SKM-1 (cell line): Measurements from ENCODE around the gene REN.

Experiments
- DNase-seq: peaks from one replicate; lab custom pipeline; 2025; ENCODE audit not compliant: unreplicated experiment; lab: John Stamatoyannopoulos, UW

The REN gene

DNA sequence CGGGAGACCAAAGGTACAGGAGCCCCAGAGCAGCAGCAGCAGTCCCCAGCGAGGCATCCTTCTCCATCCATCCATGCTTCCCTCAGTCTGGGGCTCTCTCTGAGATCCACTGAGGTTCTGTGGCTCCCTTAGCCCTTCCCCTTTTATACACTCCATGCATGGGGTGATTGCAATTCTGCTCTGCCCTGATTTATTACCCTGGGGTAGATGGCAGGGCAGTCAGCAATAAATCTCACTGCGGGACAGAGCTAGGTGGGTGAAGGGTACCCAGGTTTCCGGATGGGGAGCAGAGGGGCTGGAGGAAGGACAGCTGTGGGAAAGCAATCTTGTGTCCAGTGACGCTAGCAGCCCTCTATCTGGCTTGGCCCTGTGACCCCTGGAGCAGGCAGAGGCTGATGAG lies at the start of gene REN:
Gene REN, minus strand, starts transcription at position 119 of the 400 bp plus-strand sequence. Its CDS starts 44 bp downstream, at position 75.
- no peak for DNase-seq

DNA sequence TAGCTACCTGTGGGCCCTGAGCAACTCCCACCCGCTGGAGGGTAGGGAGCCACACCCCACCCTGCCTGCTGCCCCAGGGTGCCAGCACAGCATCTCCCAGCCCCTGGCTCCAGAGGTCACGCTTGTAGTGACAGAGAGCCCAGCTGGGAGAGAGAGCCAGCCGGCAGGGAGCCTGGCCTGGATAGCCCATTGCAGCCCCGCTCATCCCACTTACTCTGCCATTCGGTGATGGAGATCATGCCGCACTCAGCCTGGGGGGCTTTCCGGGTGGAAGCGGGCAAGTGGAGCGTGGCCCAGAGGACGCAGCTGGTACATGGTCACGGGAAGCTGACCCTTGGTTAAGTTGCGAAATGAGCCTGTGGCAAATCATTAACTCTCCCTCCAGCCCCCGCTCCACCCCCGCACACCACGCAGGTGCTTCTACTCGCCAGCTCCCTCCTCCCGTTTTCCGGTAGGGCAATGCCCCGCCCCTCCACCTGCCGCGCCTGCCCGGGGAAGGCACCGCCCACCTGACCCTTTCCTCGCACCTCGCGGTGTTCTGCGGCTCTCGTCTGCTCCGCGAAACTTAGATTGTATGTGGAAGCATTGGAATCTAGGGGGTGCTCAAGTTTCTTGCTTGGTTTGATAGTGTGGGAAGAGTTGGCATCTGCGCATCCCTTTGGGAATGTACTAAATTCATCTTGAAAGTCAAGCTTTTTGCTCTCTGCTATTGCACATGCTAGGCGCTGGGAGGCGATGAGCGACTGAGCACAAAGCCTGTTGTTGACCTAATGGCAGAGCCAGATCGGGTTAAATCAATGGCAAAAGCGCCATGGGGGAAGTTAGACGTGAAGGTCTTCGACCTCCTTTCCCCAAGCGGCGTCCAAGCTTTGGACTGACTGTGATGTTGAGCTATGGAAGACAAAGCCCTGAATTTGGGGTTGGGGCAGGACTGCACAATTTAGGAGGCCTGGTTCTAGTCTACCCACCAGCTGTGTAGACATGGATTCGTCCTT lies 47.8 kb upstream of the REN start, which contains the start of gene GOLT1A:
Gene GOLT1A, minus strand, starts transcription at position 321 of the 995 bp plus-strand sequence. Its CDS starts 82 bp downstream, at position 239.
- peak; percentile 62 for DNase-seq

DNA sequence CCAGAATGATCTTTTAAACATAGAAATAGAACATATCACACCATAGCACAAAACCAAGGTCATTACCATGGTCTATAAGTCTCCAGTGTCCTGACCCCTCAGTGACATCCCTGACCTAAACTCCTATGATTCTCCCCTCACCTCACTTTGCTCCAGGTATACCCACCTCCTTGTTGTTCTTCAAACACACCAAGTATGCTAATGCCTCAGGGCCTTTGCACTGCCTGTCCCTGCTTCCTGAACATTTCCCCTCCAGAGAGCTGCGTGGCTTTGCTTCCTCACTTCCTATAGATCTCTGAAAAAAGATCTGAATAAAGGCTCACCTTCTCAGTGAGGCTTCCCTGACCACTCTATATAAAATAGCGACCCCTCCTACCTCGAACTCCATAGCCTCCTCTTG lies 46.6 kb upstream of the REN start:
- DNase-seq: no peak

DNA sequence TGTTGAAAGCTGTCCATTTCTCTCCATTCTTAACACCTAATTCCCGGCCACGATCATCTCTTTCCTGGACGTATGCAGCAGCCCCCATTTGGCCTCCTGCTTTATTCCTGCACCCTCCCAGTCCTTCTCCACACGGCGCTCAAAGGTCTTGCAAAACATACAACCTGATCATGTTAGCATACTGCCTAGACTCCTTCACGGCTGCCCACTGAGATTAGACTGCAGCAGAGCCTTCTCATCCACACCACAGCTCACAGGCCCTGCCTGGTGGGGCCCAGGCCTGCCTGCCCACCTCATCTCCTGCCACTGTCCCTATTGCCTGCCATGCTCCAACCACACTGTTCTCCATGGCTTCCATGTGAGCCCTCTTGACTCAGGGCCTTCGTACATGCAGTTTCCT lies 44.9 kb upstream of the REN start:
- no peak for DNase-seq

DNA sequence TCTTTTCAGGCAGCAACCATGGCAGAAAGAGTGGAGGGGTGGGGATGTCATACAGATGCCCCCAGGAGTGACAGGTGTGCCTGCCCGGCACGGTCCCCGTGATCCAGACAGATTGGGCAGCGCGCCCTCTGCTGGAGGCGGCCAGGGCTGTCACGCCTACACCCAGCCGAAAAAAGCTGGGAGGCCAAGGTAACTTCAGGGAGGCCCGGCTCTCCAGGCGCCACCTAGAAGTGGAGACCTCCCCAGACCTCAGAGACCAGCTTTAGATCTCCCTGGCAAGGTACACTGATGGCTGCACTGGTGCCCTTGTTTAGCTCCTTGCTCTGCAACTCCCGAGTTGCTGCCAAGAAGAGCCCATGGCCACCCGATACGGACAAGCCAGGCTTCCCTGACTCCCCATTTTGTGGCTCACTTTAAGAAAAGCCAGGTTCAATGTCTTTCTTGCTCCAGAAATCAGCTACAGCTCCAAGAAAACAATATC lies 41.0 kb upstream of the REN start:
- peak; percentile 31 for DNase-seq

DNA sequence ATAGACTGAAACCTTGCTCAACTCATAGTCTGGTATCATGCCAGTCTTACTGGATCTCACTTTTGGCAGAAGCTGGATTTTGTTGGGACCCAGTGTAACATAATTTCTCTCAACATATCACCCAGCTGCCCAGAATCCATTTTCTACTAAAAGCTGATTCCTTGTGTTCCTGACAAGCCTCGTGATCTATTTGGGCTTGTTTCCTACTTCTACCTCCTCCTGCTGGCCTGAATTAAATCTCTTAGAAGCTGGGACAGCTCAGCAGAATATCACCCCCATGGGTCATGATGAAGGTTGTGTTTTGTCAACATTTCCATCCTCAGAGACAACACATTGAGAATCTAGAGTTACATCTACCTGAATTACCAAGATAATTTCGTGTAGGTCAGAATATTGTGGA lies 40.0 kb upstream of the REN start:
- DNase-seq: no peak

DNA sequence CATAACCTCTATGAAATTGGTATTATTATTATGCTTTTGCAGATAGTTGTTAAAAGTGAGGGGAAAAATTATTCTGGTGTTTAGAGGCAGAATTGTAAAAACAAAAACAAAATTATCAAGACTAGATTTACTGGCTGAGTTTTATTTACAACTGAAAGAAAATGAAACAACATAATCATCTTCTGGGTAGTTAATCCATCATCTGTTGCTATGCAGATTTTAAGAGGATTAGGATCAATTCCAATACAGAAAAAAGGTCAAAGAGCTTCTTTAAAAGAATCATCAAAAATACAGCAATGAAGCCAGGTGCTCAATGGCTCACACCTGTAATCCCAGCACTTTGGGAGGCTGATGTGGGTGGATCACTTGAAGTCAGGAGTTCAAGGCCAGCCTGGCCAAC lies 39.3 kb upstream of the REN start:
- no peak for DNase-seq

DNA sequence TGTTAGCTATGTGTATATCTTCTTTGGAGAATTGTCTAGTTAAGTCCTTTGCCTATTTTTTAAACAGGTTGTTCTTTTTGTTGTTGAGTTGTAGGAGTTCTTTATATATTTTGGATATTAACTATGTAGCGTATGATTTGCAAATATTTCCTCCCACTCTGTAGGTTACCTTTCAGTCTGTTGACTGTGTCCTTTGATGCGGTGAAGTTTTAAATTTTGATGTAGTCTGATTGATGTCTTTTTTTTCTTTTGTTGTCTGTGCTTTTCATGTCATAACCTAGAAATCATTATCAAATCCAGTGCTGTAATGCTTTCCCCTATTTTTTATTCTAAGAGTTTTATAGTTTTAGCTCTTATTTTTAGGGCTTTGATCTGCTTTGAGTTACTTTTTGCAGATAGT lies 38.8 kb upstream of the REN start:
- no peak for DNase-seq

DNA sequence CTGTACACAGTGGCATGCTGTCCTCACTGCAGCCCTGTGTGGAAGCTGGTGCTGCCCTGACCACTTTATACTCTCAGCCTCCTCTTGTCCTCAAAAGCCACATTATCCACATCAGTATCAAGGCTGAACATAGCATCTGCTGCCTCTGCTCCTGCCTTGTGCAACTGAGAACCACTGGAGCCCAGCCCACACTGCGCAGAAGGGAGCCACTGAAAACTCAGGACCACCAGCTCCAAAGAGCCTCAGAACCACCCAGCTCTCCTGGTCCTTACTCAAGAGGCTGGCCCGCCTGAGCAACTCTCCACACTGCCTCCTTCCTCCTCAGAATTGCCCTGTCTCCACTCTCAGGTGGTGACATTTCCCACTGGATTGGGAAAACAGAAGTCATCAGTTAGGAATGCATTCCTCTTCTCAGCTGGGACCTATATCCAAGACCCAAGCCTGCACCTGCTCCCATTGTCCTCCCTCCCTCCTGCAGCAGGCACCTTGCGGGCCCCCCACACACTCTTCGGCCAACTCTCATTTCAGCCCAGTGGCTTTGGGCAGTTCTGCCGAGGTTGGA lies 37.1 kb upstream of the REN start:
- no peak for DNase-seq

DNA sequence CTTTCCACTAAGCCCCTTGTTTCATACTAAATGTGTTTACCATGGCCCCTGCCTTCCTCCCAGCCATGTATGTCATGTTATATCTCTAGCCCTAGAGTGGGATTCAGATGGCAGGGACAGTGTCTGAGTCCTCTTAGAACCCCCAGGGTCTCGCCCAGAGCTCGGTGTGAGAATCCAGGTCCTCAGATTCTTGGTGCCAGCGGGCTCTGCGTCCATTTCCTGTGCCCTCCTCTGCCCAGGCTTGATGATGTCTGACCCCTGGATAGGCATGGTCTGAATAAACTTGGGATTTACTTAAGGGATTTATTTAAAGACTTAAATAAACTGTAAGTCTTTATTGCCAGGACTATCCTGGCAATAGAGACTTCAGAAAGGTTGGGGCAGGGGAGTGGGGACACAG lies 36.3 kb upstream of the REN start:
- DNase-seq: no peak

DNA sequence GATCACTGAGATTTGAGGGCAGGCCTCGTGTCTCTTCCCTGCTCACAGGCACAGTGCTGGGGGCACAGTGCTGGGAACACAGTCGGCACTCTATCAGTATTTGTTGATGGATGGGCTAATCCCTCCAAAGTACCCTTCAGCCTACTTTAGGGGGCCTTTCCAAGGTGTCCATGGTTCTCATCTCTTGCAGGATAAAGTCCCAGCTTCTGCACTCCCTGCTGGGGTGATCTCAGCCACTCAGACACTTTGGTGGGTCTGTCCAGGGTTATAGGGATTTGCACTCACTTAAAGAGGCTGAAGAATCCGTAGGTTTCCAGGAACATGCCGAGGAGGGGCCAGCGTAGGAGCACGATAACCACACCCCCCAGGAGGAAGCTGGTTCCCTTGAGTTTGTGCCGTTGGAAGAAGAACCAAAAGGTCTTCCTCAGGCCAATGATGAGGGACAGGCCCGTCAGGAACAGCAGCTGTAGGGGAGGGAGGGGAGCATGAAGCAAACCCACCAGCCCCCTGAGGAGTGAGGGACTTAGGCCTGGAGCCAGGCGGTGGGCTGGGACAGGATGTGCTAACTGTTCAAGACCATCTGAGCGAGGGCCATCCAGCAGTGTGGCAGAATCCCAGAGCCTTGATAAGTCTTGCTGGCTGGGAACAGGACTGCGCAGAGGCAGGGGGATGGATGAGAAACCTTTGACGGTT lies 35.4 kb upstream of the REN start:
- DNase-seq: no peak

DNA sequence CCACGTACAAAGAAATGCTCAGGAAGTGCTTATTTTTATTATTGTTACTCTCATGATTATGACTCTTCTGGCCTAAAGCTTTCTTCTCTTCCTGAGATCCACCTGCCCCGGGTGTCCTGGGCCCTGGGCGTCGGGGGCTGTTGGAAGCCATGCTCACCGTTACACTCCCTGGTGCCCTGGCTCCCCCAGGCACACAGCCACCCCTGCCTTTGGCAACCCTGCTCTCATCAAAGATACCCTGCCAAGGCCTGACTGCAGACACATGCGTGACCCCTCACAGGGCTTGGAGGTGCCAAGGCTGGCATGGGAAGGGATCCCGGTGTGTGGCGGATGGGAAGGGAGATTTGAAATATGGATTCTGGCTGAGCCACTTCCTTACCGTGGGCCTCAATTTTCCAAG lies 33.4 kb upstream of the REN start:
- no peak for DNase-seq

DNA sequence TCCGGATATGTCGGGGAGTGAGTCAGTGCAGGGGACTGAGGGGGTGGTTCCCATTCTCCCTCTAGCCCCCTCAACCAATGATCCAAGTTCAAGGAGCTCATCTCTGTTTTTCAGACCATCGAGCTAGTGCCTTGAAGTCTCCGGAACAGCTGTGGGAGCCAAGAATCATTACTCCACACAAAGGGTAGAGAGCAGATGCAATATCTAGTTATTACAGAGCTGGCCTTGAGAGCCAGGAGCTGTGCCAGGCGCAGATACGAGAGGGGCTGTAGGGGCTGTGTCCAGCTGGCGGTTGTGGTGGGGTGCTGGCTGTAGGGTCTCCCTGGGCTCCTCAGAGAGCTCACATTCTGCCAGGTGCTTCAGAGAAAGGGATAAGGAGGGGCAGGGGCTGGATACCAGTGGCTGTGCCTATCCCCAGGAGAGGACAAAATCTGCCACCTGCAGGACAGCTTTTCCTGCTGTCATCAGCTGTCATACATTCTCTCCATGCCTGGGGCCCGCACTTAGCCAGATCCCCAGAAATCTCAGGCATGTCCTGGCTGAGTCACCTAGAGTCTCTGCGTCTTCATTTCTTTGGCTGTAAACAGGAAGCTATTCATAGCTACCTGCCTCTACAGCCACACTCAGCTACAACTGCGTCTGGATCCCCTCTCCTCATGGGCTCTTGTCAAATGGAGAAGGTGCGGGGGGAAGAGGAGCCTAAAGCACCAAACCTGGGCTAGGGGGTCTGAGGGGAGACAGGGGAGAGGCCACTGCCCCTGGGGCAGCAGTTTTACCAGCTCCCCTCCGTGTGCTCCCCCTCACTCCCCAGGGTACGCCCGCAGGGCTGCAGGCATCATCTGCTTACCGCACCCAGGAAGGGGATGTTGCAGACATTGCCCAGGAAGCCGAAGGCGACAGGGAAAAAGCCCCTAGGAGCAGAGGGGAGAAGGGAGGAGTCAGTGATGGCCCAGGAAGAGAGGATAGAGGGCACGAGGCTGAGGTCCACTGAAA lies 32.5 kb upstream of the REN start:
- DNase-seq: no peak

DNA sequence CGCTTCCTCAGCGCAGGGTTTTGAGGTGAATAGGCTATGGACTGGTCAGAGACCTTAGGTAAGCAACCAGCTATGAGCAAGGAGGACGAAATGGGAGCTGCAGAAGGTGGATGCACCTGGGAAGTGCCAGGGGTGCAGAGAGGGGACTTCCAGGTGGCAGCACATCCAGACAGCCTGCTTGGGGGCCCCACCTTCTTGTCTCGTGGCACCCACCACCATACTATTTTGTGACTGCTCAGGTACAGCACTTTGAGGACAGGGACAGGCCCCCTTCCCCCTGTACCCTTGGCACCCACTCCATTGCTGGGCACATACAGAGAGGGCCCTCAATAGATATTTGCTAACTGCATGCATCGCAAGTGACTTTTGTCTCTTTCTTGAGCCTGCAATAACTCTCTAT lies 30.9 kb upstream of the REN start:
- no peak for DNase-seq

DNA sequence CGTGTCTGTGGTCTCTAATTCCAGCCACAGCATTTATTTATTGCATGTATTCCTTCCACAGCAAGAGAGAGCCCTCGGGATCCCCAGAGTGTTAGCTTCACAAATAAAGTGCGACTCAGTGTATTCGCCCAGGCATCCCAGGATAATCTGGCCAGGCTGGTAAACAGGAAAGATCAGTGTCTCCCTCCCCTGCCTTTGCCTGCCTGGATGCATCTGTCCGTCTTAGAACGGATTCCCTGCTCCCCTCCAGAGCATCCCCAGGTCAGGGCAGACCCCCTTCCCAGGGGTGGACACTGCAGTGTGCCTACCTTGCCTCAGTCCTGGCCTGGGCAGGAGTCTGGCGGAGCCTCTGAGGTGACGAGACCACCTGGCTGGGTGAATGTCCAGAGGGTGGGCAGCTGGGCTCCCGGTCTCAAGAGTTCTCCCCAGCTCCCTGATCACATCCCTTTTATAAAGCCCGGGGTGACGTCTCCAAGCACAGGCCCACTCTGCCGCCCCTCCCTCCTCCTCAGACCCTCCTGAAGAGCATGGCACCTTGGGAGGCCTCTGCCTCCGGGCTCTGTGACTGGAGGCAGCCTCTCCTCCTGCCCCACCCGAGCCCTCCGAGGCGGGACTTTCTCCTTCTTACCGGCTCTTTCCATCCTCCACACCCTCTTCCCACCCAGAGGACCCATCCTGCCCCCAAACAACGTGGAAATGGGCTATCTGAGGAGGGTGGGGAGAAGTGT lies 30.1 kb upstream of the REN start, which contains the start of gene KISS1:
Gene KISS1, minus strand, starts transcription at position 424 of the 728 bp plus-strand sequence. CDS start 3,615 bp downstream, outside the sequence.
- no peak for DNase-seq

DNA sequence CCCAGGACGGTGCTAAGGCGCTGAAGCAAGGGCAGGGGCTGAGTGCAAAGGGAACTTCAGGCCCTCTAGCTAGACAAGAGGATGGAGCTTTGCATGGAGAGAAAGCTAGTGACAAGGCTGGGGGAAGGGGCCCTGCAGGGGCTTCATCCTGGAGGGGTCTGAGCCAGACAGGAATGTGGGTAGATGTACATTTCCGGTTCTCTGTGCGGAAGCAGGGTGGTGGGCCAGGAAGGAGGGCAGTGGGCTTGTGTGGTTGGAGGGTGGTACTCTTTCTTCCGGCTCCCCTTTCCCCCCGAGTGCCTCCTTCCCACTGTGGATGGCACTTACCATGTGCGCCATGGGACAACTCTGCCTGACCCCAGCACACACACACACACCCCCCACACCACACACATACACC lies 28.6 kb upstream of the REN start:
- no peak for DNase-seq

DNA sequence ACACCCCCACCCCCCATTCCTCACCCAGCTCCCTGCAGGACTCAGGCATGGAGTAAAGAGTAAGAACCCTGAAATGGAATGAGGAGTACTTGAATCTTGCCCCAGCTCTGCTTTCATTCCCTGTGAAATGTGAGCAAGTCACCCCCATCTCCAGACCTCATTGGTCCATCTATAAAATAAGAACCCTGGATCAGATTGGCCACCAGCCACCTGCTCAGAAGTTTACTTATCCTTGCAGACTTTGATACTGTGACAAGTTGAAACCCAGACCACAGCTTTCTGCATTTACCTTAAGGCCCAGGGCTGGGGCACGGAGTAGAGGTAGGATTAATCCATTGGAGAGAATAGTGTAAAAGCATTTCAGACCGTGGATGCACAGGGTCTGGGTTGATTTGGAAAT lies 27.9 kb upstream of the REN start:
- DNase-seq: no peak

DNA sequence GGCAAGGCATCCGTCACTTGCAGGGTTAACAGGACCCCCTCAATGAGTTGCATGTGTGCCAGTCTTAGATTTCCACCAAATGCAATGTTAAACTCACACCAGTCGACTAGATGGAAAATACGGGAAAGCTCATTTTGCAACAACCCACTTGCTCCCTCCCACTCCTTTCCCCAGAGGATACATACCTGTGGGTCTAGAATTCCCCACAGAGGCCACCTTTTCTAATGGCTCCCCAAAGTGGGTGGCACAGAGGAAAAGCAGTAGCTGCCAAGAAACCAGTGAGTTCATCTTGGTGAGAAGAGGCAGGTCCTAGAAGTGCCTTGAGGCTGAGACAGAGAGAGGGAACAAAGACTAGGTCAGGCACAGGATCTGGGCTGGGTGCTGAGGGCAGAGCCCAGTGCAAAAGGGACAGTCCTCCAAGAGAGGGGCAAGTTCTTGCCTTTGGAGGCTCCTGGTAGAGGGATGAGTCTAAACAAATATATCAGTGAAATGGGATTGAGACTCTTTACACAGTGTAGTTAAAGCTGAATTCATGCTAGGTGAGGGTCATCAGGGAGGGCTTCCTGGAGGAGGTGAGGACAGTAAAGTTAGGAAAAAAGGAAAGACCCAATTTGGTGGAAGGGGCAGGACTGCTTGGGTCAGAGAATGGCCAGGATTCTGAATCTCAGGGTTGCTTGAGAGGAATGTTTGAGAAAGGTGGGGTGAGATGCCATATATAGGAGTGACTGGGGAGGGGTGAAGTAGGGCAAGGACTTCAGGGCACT lies 26.6 kb upstream of the REN start:
- no peak for DNase-seq

DNA sequence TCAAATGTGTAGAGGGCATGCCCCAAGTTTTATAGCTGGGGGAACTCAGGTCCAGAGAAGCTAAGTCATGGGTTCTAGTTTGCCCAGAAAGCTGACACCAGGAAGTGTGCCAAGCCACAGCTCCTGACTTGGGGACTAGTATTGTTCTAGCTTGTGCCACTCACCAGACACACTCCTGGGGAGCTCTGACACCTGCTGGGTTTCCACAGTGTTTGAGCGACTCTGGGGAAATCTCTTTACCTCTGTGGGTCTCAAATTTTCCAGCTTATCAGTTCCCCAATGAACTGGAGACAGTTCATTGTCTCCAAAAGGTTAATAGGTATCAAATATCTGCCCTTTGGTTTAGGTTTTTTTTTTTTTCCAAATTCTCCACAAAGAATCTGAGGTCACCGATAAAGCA lies 25.9 kb upstream of the REN start:
- DNase-seq: no peak
